ENCODE measurements around the gene FERMT3.

Gene FERMT3

GRCh38 chr11:64267207-64267945 is 60.9 kb downstream of the FERMT3 start:
- no peak for DNase-seq

DNA sequence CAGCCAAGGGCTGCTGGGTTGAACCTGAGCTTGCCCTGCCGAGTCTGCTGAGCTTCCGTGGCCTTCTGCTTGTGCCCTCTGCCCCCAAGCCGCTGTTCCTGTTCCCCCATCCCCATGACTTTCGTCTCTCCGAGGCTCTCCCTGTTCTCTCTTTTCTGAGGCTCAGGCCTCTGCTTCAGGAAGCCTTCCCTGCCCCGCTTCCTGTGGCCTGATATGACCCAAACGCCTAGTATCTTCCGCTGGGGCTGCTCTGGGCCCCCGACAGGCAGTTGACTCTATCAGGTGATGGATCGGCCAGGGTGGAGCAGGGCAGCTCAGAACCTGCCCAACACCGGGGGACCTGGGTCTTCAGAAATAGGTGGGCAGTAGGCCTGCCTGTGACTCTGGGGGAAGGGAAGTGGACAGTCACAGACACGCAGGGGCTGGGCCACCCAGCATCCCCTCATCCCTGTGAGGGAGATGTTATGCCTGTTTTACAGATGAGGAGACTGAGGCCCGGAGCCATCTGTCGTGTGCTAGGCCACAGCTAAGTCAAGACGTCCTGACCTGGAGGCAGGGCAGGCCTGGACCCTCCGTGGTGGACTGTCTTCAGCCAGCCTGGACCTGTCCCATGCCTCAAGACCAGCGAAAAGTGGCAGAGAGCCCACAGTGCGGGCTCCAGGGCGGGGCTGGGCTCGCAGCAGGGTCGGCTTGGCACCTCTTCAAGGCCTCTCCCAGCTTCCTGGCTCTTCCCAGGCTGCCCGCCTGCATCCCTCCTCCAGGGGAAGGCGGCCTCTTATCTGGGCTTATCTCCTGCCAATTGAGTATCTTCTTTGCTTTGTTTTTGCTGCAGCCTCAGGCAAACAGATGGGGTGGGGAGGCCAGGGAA is 61.7 kb downstream of the FERMT3 start:
- no peak for DNase-seq

- DNase-seq = peak; percentile 28
These were observed 62.5 kb downstream of the FERMT3 start for GRCh38 chr11:64268893-64269539.

GRCh38 chr11:64269540-64270220 is 63.2 kb downstream of the FERMT3 start:
- DNase-seq = peak; percentile 98
